Immature natural killer cell (primary cell): ENCODE data around the gene TTLL9. TPM values are rescaled to one million over a fixed set of nuclear protein-coding genes. Genes with fewer than 3 reads are reported as not detected.
A peak's percentile ranks its signal among the peaks of the same experiment; 100 is the strongest.

Experiments
- DNase-seq, 3 donors: peaks; one replicate each; pipeline ENCODE4 v3.0.0; 2022; ENCODE audit warnings: mixed read lengths in 1 of 3
- H3K27ac Mint-ChIP-seq, 6 donors: one replicate each; pipeline ENCODE4 v1.8.0; 2020; ENCODE audit warnings: mixed read lengths in 6 of 6, mild to moderate bottlenecking in 5 of 6, inconsistent platforms in 4 of 6, moderate library complexity in 3 of 6
- H3K27me3 Mint-ChIP-seq, 3 donors: one replicate each; pipeline ENCODE4 v1.8.0; 2020 to 2021; ENCODE audit warnings: low read depth in 3 of 3, mild to moderate bottlenecking in 3 of 3, mixed read lengths in 3 of 3, moderate library complexity in 3 of 3, inconsistent platforms in 1 of 3
- H3K36me3 Mint-ChIP-seq, 3 donors: one replicate each; pipeline ENCODE4 v1.8.0; 2020; ENCODE audit warnings: mixed read lengths in 3 of 3, inconsistent platforms in 2 of 3, mild to moderate bottlenecking in 2 of 3
- H3K4me1 Mint-ChIP-seq, 2 donors: one replicate each; pipeline ENCODE4 v1.8.0; 2020; ENCODE audit warnings: inconsistent platforms in 2 of 2, mild to moderate bottlenecking in 2 of 2, mixed read lengths in 2 of 2, moderate library complexity in 1 of 2
- H3K4me3 Mint-ChIP-seq, 5 donors: one replicate each; pipeline ENCODE4 v1.8.0; 2020; ENCODE audit warnings: mild to moderate bottlenecking in 5 of 5, mixed read lengths in 5 of 5, inconsistent platforms in 3 of 5, moderate library complexity in 3 of 5
- H3K9me3 Mint-ChIP-seq, 6 donors: one replicate each; pipeline ENCODE4 v1.8.0; 2020; ENCODE audit warnings: mild to moderate bottlenecking in 6 of 6, mixed read lengths in 6 of 6, inconsistent platforms in 4 of 6, moderate library complexity in 3 of 6
- polyA plus RNA-seq, 3 donors: library from polyadenylated mRNA; unstranded; fragments of 300-500 nt; fragmentation: Illumina TruSeq; gene quantifications; one replicate each; pipeline ENCODE4 v1.2.3, GENCODE V29; 2021

The TTLL9 gene
- polyA plus RNA-seq, 3 donors from 2014 or later, result 0.37 TPM; not detected in 2

DNA sequence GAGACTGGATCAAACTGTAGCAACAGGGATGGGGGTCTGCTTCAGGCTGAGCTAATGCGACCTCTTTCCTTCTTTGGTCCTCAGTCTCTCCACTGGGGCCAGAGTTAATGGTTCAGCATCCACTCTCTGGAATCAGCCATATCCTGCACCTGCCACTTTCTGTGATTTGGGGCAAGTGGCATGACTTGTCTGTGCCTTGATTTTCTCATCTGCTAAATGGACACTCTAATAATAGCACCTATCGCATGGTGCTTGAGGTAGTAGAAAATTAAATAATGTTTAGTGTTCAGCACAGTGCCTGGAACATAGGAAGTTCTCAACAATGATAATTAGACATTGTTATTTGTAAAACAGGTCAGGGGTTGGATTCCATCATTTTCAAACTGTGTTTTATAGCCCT lies 103.9 kb downstream of the TTLL9 start:
- Mint-ChIP-seq H3K4me1 (no peaks in the 10 kb centered on the region), H3K4me3 (no peak overlapping the region), H3K27ac (no peak overlapping the region), H3K36me3 (no peaks in the 10 kb centered on the region), H3K27me3 (peaks cover 10 to 16% (median 11%) of the 10 kb centered on the region in 3 donors), H3K9me3 (peaks cover 0 to 2% (median 0%) of the 10 kb centered on the region in 6 donors)
- no peak for DNase-seq

DNA sequence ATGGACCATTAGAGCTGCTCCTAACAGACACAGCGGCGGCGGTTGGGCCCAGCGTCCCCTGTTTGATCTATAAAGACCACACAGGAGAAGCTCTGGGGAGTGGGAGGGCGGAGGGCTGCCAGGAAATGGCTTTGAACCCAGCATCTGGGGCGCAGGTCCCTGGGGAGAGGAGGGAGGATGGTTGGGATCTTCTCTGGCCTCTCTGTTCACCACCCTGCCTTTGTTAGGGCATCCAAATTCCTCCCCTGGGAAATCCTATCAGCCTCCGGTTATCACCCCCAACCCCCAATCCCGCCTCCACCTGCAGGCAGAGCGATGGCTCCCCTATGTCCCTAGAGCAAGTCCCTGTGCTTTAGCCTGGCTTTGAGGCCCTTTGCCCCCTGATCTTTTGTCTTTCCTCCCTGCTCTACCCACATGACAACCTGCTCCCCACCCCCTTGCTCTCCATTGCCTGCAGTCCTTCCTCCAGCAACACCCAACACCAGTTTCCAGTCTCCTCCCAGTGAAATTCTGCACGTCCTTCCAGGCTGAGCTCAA lies 104.6 kb downstream of the TTLL9 start:
- peaks cover 8 to 13% (median 8%) of the 10 kb centered on the region in 3 donors for H3K27me3 Mint-ChIP-seq
- H3K27ac Mint-ChIP-seq, result no peak overlapping the region
- no peaks in the 10 kb centered on the region for H3K4me1 Mint-ChIP-seq
- no peak overlapping the region for H3K4me3 Mint-ChIP-seq
- no peak for DNase-seq
- peaks cover 0 to 3% (median 0%) of the 10 kb centered on the region in 6 donors for H3K9me3 Mint-ChIP-seq
- H3K36me3 Mint-ChIP-seq, result no peaks in the 10 kb centered on the region

GRCh38 chr20:31975874-31976273 lies 105.4 kb downstream of the TTLL9 start:
- Mint-ChIP-seq H3K9me3 (peaks cover 0 to 3% (median 0%) of the 10 kb centered on the region in 6 donors), H3K27me3 (peaks cover 6 to 8% (median 7%) of the 10 kb centered on the region in 3 donors)
- no peak for DNase-seq

DNA sequence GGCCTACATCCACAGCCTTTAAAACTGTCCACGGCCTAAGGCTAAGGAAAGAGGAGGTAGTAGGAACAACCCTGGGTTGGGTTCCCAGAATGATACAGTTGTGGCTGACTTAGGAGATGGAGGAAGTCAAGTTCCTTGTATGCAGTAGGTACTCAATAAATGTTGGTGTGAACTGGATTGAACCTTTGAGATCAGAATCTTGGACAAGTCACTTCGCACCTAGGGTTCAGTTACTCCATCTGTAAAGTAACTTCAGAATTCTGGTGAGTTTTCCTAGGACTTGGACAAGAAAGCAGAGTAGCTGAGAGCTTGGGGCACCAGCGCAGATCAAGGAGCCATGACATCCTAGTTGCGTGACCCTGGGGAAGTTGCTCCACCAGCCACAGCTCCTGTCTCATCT lies 106.6 kb downstream of the TTLL9 start:
- no peak overlapping the region for H3K4me3 Mint-ChIP-seq
- no peaks in the 10 kb centered on the region for H3K4me1 Mint-ChIP-seq
- H3K27me3 Mint-ChIP-seq, result peaks cover 7 to 10% (median 8%) of the 10 kb centered on the region in 3 donors
- no peak for DNase-seq
- H3K27ac Mint-ChIP-seq, result no peak overlapping the region
- peaks cover 0 to 3% (median 0%) of the 10 kb centered on the region in 6 donors for H3K9me3 Mint-ChIP-seq
- H3K36me3 Mint-ChIP-seq, result no peaks in the 10 kb centered on the region

More at GRCh38 chr20:31975874-31976273, 105.4 kb downstream of the TTLL9 start:
- Mint-ChIP-seq H3K4me1 (no peaks in the 10 kb centered on the region), H3K27ac (no peak overlapping the region), H3K4me3 (no peak overlapping the region), H3K36me3 (no peaks in the 10 kb centered on the region)

GRCh38 chr20:31979713-31980426 lies 109.4 kb downstream of the TTLL9 start:
- Mint-ChIP-seq H3K36me3 (no peaks in the 10 kb centered on the region), H3K4me1 (no peaks in the 10 kb centered on the region), H3K27me3 (peaks cover 1 to 9% (median 6%) of the 10 kb centered on the region in 3 donors), H3K9me3 (peaks cover 0 to 3% (median 0%) of the 10 kb centered on the region in 6 donors), H3K4me3 (no peak overlapping the region), H3K27ac (no peak overlapping the region)
- no peak for DNase-seq

GRCh38 chr20:31981784-31982183 lies 111.3 kb downstream of the TTLL9 start:
- Mint-ChIP-seq H3K27ac (peak overlapping the region in 1 of 6 donors; percentile 51), H3K27me3 (peaks cover 1 to 9% (median 6%) of the 10 kb centered on the region in 3 donors), H3K4me3 (no peak overlapping the region), H3K36me3 (no peaks in the 10 kb centered on the region), H3K9me3 (peaks cover 0 to 3% (median 0%) of the 10 kb centered on the region in 6 donors), H3K4me1 (no peaks in the 10 kb centered on the region)
- no peak for DNase-seq

DNA sequence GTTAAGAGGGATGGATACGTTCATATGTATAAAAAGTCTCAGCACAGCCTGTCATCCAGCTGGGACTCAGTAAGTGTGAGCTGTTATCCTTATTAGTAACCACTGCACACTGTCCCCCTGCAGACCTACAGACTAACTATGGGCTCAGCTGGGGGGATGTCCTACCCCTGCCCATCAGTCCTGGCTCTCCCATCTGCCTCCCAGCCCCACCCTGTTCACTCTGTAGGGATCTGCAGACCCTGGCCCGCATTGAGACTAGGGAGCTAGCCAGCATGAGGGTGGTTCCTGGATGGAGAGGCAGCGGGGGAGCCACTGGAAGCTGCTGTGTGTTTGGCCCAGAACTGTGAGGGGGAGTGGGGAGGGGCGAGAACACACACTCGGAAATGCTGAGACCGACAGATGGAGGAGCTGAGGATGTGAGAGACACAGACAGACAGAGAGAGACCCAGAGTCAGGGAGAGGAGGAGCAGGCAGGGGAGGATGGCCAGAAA lies 114.6 kb downstream of the TTLL9 start:
- Mint-ChIP-seq H3K4me1 (no peaks in the 10 kb centered on the region), H3K36me3 (no peaks in the 10 kb centered on the region), H3K27ac (no peak overlapping the region)

GRCh38 chr20:31987744-31988143 lies 117.3 kb downstream of the TTLL9 start:
- Mint-ChIP-seq H3K27me3 (peaks cover 0 to 4% (median 2%) of the 10 kb centered on the region in 3 donors), H3K27ac (no peak overlapping the region), H3K4me3 (no peak overlapping the region), H3K9me3 (no peaks in the 10 kb centered on the region), H3K36me3 (no peaks in the 10 kb centered on the region), H3K4me1 (no peaks in the 10 kb centered on the region)
- no peak for DNase-seq

More for the DNA sequence above, 114.6 kb downstream of the TTLL9 start:
- peaks cover 1 to 5% (median 4%) of the 10 kb centered on the region in 3 donors for H3K27me3 Mint-ChIP-seq
- DNase-seq, result no peak
- H3K4me3 Mint-ChIP-seq, result no peak overlapping the region
- no peaks in the 10 kb centered on the region for H3K9me3 Mint-ChIP-seq

DNA sequence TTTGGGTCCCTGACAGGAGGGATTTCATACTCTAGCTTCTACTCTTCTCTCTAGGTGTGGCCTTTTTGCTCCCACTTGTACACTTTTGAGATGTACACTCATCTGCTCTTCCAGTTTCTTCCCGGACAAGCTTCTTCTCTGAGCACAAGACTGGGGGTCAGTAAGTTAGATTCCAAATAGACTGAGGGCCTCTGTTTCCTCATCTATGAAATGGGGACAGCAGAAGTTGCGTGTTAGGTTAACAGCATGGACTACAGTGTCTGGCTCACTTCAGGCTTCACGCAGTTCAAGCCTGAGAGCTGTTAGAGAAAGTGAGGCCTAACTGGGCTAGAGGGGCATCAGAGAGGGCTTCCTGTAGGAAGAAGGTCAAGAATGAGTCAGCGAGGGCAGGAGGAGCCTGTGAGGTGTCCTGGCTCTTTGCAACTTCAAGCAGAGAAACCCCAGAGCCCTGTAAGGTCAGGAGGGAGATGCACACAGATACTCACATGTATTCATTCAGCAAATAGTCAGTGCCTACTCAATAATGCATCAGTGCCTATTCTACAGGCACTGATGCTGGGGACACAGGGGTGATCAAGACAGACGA lies 118.1 kb downstream of the TTLL9 start:
- Mint-ChIP-seq H3K27me3 (peaks cover 0 to 2% (median 2%) of the 10 kb centered on the region in 3 donors), H3K9me3 (no peaks in the 10 kb centered on the region), H3K27ac (no peak overlapping the region), H3K36me3 (no peaks in the 10 kb centered on the region), H3K4me1 (no peaks in the 10 kb centered on the region), H3K4me3 (no peak overlapping the region)
- no peak for DNase-seq

GRCh38 chr20:31989030-31989645 lies 118.7 kb downstream of the TTLL9 start:
- no peaks in the 10 kb centered on the region for H3K4me1 Mint-ChIP-seq
- no peaks in the 10 kb centered on the region for H3K9me3 Mint-ChIP-seq
- H3K27ac Mint-ChIP-seq, result no peak overlapping the region
- no peak for DNase-seq
- no peaks in the 10 kb centered on the region for H3K36me3 Mint-ChIP-seq
- H3K4me3 Mint-ChIP-seq, result no peak overlapping the region
- H3K27me3 Mint-ChIP-seq, result peaks cover 2 to 6% (median 2%) of the 10 kb centered on the region in 3 donors

- Mint-ChIP-seq H3K27ac (no peak overlapping the region), H3K36me3 (no peaks in the 10 kb centered on the region), H3K4me3 (no peak overlapping the region), H3K9me3 (no peaks in the 10 kb centered on the region), H3K4me1 (no peaks in the 10 kb centered on the region), H3K27me3 (peaks cover 2 to 6% (median 2%) of the 10 kb centered on the region in 3 donors)
- DNase-seq, result no peak
Observed at GRCh38 chr20:31990641-31991338, 120.4 kb downstream of the TTLL9 start.

GRCh38 chr20:31991339-31991705 lies 120.9 kb downstream of the TTLL9 start:
- DNase-seq, result no peak
- Mint-ChIP-seq H3K4me3 (no peak overlapping the region), H3K27me3 (peaks cover 2 to 8% (median 2%) of the 10 kb centered on the region in 3 donors), H3K36me3 (no peaks in the 10 kb centered on the region), H3K27ac (no peak overlapping the region), H3K9me3 (no peaks in the 10 kb centered on the region), H3K4me1 (no peaks in the 10 kb centered on the region)

DNA sequence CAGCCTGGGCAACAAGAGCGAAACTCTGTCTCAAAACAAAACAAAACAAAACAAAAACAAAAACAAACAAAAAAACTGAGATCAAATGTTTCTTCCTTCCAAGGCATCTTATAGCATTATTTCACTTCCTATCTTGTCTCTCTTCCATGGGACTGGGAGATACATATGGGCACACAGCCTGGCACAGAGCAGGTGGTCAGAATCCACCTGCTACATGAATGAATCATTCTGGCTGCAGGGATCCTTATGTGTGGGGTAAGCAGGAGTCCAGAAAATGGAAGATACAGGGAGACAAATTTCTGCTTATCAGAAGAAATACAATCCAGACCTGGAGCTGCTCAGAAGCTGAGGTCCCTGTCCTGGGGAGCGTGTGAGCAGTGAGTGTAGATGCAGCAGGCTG lies 121.7 kb downstream of the TTLL9 start:
- no peaks in the 10 kb centered on the region for H3K36me3 Mint-ChIP-seq
- H3K27ac Mint-ChIP-seq, result no peak overlapping the region
- peaks cover 2 to 11% (median 4%) of the 10 kb centered on the region in 3 donors for H3K27me3 Mint-ChIP-seq
- H3K4me1 Mint-ChIP-seq, result no peaks in the 10 kb centered on the region
- no peak overlapping the region for H3K4me3 Mint-ChIP-seq
- DNase-seq, result no peak
- H3K9me3 Mint-ChIP-seq, result no peaks in the 10 kb centered on the region
